OCI-M1 (cell line): ENCODE results near the gene WDR36.

Experiments used
- DNase-seq: peaks from one replicate; lab custom pipeline; 2025; lab: John Stamatoyannopoulos, UW

WDR36 gene

GRCh38 chr5:111106320-111106948, 14.3 kb downstream of the WDR36 start:
- DNase-seq, result no peak

GRCh38 chr5:111107371-111107770, 15.2 kb downstream of the WDR36 start:
- DNase-seq, result no peak

DNA sequence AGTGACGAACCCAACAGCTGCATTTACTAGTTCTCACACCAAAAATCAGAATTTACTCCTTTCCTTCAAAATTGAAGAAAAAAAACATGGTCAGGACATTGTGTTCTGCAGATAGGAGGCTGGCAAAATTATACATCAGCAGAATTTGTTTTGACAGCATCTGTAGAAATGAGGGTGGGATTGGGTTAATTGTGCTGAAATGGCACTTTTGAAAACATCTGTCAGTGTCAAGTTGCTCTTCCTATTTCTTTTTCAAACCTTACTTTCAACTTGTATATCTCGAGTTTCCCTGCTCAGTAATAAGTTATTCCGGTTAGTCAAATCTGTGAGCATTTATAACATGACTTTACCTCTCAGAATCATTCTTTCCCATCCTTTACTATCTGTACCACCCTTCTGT, 19.8 kb downstream of the WDR36 start:
- DNase-seq, result no peak

GRCh38 chr5:111113678-111114077, 21.5 kb downstream of the WDR36 start:
- DNase-seq, result no peak

DNA sequence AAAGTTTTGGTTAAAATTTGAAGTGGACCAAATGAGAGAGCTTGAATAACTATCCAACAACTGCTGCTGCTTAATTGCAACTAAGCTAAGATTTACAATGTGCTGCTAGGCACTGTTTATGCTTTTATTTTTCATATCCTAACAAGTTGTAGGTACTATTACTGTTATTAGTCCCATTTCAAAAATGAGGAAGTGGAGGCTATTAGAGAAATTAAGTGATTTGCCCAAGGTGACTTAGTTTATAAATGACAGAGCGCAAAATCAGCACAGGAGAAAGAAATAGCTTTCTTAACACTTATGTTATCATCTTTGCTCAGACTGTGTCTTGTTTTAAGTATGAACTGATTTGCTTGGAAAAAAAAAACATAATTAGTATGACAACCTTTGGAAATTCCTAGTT, 23.1 kb downstream of the WDR36 start:
- DNase-seq, result no peak

DNA sequence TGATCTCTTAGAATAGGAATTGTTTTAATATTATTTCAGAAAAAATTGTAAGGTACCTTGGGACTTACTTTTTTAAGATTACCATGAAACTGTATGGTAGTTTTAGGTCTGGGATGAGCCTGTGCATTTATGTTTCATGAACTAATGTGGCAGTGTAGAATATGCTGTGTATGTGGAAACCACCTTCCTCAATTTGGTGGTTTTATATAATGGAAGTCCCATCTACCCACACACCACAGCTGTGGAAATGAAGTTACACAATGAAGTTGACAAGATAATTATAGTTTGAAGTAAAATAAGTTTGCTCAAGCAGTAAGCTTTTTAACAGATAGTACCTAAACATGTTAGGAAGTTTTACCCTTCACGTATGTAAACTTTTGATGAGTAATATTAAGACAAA, 24.4 kb downstream of the WDR36 start:
- peak; percentile 40 for DNase-seq

GRCh38 chr5:111117136-111117535, 25.0 kb downstream of the WDR36 start:
- DNase-seq, result no peak

DNA sequence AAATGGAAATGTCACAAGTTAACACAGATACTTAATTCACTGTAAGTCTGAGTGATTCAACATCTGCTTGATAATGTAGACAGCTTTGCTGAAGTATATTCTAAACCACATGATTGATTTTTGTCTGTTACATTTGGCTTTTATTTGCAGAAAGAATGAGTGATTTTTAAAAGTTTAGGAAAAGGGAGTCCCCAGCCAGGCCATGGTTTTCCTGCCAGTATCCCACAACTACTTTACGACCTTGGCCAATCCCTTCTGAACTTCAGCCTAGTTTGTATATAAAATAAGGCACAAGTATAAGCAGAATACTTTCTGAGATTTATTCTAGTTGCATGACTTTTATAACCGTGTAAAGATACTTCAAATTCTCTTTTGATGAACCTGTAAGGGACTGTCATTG, 27.1 kb downstream of the WDR36 start:
- DNase-seq, result no peak

GRCh38 chr5:111119856-111120255, 27.7 kb downstream of the WDR36 start:
- no peak for DNase-seq

DNA sequence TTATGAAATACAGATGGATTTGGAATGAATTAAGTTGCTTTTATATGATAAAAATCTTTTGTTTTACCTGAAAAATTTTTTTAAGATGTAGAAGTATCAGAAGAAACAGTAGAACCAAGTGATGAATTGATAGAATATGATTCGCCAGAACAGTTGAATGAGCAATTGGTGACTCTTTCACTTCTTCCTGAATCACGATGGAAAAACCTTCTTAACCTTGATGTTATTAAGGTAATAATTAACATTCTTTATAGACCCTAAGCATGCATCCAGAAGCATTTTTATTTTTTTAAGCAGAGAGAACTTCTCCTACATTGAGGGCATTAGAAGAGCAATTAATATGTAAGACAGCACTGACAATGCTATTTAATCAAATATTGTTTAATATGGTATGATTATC, 28.8 kb downstream of the WDR36 start:
- DNase-seq, result no peak

- no peak for DNase-seq
These were observed 29.8 kb downstream of the WDR36 start for GRCh38 chr5:111121926-111122325.

DNA sequence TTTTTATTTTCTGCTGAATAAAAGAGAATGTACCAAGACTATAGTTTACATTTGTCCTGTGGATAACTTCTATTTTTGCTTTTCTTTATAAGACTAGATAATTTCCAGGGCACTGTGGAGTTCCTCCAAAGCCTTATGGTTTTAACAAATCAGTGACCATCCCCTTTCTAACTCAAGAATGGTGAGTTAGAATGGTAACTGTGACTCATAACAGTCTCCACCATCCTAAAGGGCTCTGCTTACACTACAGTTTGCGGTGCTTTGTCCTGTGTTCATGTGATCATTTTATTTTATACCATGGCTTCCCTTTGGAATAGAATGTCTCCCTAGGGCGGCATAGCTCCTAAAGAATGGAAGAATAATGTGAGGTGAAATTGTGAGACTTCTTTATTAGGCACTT, 30.2 kb downstream of the WDR36 start:
- DNase-seq, result no peak

DNA sequence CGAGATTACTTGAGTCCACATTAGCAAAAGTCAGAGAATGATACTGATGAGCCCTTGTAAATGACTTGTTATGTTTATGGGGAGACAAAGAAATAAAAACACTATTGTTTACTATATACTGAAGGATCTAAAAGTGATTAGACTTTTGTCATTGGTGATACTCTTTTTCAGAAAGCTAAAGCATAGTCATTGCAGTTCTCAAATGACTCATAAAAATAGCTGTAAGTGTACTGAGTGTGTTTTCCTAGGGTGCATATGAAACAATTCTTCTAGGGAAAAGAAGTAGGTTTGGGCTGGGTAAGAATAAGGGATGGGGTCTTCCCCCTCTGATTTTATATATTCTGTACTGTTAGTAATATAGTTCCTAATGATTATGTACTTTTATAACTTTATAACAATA, 32.6 kb downstream of the WDR36 start:
- DNase-seq, result no peak

DNA sequence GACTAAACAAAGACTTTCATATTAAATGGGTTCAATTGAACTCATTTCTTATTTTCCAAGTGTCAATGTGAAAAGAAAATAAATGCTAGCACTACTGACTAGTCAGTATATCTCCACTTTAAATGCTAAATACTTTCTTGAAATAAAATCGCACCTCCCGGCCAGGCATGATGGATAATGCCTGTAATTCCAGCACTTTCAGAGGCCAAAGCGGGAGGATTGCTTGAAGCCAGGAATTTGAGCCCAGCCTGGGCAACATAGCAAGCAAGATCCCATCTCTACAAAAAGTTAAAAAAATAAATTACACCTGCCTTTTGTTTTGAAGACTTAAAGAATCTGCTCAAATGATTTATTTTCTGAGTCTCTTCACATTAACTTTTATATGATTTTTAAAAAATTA, 34.7 kb downstream of the WDR36 start:
- DNase-seq, result no peak

GRCh38 chr5:111127453-111128195, 35.5 kb downstream of the WDR36 start:
- DNase-seq, result no peak

DNA sequence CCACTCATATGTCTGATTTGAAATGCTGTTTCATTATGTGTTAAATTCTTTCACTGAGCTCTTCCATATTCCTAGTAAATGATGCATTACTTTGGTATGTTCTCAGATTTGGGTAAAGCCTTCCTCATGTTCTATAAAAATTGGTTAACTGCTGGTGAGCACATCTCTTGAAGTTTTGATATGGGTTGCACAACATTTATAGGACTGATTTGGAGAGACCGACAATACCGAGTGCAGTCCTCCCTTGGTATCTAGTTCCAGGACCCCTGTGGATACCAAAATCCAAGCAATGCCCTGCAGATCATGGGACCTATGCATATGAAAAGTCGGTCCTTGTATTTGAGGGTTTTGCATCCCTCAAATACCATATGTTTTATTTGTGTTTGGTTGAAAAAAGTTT, 37.8 kb downstream of the WDR36 start:
- DNase-seq, result no peak

DNA sequence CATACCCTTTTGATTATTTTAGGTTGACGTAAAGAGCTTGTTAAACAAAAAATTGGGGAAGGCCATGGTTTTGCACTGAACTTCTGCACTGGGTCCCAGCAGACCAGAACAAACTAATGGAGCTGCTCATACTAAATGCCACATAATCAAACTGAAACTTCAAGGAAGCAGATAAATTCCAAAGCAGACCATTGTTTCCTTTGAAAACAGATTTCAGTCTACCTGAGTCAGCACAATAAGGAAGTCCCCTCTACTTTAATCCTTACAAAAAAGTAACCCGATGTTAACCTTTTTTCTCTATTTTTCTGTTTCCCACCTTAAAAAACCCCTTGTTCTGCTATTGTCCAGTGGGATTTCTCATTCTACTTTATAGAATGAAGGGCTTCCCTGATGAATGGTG, 39.2 kb downstream of the WDR36 start:
- no peak for DNase-seq

GRCh38 chr5:111132076-111132475, 39.9 kb downstream of the WDR36 start:
- DNase-seq, result peak; percentile 21

DNA sequence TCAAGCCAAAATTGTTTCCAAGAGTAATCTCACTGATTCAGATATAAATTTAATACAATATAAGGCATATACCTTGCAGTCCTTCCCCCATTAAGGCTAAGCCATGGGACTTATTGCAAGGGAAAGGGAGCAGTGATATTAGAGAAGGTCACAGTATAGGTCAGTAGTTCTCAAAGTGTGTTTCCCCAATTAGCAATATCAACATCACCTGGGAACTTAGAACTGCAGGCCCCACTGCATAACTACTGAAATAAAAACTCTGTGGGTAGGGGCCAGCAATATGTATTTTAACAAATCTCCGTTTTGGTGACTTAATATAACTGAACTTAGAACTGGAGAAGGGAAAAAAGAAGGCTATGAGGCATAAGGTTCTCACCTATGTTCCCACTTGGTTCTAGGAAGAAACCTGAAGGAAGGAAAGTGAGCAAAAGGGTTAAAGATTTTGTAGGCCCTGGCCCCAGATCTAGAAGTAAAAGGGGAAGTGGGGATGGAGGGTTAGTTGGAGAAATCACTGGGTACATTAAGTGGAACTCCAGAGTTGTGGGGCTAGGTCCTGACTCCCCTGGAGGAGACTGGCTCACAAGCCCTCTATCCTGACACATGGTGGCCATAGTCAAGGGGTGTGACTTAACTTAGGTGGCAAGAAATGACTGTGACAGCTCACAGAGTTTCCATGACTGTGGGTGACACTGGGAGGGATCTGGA, 40.7 kb downstream of the WDR36 start:
- peak; percentile 14 for DNase-seq

DNA sequence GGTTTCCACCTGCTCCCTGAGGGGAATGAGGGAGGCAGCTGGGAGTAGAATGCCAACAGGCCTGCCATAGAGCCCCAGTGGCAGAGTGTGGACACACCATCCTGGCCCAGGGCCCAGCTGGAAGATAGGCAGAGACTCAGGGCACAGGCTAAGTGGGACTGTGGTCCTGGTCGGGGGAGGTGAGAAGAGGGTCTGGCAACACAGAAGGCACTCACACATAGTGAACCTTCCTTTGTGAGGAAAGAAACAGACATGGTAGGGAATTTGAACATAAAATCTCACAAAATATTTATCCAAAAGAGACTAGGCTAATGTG, 41.2 kb downstream of the WDR36 start:
- no peak for DNase-seq

- DNase-seq, result no peak
These were observed 41.9 kb downstream of the WDR36 start for GRCh38 chr5:111134087-111134486.

DNA sequence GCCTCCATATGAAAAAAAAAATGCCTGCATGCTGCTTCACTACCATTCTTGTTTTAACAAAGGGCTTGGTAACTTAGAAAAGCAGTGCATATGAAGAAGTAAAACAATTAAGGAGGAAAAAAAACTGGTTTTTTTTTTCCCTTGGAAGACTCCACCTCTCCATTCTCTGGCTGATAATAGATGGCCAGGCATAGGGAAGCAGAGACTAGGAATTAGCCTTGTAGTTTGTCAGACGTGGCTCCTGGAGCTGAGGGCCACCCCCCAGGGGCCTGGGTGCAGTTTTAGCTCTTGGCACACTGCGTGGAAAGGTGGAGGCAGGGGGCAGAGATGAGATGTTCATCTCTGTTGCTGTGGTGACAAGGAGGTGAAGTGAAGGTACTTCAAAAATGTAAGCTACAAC, 42.7 kb downstream of the WDR36 start:
- DNase-seq, result no peak

- DNase-seq, result no peak
These were observed 43.2 kb downstream of the WDR36 start for GRCh38 chr5:111135363-111135762.

DNA sequence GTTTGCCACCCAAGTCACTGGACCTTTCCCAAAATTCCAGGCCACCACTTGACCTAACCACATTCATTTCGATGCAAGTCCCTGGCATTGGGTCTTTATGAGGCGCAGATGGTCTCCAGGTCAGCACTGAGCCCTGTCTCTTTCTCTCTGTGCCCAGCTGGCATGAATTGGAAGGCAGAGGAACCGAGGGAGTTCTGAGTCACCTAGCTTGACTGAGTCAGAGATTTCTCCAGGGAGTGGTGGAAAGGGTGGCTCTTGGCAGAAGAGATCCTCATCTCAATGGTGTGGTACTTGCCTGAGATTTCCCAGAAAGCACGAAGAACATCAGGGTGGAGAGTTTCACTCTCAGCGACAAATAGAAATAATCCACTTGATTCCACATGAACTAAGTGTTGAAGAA, 43.8 kb downstream of the WDR36 start:
- DNase-seq, result no peak
